Subcutaneous adipose tissue (tissue), 4 donors: ENCODE data around the gene CBFA2T2. TPM values are rescaled to one million over a fixed set of nuclear protein-coding genes. Genes with fewer than 3 reads are reported as not detected.

Source experiments
- total RNA-seq, 4 donors: library from RNA; depleted of rRNA; stranded (reverse); fragments of >200 nt; gene quantifications; one replicate each; pipeline ENCODE4 v1.1.0, GENCODE V29; 2016
- TF ChIP-seq, protein P1 (sequence below): fragments of 450-650 bp; IDR thresholded peaks from one replicate; pipeline ENCODE4 v1.5.1; 2016; ENCODE audit warnings: low read depth, mild to moderate bottlenecking, control low read depth, antibody characterized with exemption, moderate library complexity

The CBFA2T2 gene
- total RNA-seq, 4 donors from 2014 or later = 8.5 to 13.4 (median 10.0) TPM

DNA sequence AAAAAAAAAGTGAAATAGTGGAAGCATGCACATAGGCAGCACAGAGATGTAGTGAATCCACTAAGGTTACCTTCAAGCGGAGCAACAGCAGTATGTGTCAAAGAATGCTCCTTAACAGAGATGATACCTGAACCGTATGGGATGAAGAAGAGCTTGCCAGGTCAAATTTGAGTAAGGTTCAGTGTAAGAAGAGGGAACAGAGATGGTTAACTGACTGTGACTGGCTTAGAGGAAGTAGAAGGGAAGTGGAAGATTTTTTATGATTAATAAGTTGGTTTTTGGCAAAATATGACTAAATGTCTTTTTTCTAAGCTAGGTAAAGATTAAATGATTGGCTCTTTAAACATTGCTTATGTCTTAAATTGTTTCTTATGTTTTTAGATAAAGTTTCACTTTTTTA is 119.6 kb downstream of the CBFA2T2 start:
- TF ChIP-seq, protein P1, sequence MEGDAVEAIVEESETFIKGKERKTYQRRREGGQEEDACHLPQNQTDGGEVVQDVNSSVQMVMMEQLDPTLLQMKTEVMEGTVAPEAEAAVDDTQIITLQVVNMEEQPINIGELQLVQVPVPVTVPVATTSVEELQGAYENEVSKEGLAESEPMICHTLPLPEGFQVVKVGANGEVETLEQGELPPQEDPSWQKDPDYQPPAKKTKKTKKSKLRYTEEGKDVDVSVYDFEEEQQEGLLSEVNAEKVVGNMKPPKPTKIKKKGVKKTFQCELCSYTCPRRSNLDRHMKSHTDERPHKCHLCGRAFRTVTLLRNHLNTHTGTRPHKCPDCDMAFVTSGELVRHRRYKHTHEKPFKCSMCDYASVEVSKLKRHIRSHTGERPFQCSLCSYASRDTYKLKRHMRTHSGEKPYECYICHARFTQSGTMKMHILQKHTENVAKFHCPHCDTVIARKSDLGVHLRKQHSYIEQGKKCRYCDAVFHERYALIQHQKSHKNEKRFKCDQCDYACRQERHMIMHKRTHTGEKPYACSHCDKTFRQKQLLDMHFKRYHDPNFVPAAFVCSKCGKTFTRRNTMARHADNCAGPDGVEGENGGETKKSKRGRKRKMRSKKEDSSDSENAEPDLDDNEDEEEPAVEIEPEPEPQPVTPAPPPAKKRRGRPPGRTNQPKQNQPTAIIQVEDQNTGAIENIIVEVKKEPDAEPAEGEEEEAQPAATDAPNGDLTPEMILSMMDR = no peak

DNA sequence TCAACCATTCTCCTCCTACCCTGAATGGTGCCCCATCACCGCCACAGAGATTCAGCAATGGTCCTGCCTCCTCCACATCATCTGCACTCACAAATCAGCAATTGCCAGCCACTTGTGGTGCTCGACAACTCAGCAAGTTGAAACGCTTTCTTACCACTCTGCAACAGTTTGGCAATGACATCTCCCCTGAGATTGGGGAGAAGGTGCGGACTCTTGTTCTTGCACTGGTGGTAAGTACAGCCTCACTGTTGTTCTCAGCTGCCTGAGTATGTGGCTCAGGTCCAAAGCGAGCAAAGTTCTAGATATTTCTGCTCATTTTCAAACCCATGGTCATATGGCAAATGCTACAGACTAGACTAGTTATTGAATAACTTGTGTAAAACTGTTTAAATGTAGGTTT is 121.2 kb downstream of the CBFA2T2 start:
- TF ChIP-seq, protein P1 = no peak

DNA sequence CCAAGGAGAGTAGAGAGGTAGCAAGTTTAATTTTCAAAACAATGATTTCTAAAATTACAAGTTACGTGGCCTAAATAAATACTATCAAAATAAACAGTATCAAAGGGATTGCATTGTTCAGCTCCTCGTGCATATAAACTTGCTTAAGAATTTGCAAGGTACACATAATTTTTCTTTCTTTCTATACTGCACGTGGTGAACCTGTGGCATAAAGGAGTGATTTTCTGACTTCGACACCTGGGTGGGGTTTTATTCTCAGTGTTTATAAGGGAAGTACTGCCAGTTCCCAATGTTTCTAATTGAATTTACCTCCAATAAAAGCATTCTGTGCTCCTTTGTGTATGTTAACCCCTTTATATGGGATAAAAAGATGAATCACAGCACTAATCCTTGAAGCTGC is 122.1 kb downstream of the CBFA2T2 start:
- TF ChIP-seq, protein P1 = no peak

DNA sequence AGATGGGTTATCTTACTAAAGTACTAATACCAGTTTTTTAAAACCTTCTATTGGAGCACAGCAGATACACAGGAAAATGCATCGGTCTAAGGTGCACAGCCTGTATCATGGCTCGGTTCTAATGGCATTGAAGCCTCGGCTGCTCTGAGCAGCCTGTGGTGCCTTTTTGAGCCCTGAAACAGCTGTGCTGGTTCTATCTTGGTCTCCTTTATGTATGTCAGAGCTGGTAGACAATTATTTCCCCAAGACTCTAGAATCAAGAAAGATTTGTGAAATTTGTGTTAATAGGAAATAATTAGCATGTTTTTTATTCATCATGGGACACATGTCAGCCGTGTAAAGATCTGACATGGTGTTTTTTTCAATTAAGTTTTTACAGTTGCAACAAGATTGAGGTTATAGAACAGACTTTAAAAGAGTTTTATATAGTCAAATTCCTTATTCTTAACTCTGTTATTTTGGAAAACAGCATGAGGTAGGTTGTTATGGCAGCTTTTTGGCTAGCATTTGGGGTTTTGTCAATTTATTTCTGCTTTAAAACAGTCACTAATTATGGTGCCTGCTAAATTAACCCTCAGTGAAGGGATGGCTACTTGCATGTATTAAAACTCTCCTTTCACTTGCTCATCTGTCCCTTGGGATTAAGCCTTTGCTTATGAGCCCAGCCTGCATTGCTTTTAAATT is 132.0 kb downstream of the CBFA2T2 start:
- TF ChIP-seq, protein P1 = no peak

DNA sequence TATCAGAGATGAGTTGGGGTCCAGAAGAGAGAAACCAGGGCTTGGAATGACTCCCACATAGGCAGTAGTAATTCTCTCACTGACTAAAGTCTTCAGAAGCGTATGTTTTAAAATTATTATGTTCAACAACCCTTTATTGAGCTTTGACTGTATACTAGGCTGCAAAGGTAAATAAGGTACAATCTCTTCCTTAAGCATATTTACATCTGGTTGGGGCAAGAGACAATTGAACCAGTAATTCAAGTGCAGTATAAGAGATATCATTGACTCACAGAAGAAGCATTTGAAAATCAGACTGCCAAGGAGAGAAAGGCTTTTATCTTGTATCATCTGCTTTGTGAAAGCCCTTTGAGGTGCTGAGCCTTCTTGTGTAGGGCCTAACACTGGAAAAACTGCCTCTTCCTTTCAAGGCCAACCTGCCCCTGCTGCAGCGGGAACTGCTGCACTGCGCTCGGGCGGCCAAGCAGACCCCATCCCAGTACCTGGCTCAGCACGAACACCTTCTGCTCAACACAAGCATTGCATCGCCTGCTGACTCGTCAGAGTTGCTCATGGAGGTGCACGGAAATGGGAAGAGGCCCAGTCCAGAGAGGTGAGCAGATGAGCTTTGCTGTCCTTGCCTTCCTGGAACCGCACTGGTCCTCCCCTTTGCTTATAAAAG is 132.9 kb downstream of the CBFA2T2 start:
- TF ChIP-seq, protein P1 = no peak

DNA sequence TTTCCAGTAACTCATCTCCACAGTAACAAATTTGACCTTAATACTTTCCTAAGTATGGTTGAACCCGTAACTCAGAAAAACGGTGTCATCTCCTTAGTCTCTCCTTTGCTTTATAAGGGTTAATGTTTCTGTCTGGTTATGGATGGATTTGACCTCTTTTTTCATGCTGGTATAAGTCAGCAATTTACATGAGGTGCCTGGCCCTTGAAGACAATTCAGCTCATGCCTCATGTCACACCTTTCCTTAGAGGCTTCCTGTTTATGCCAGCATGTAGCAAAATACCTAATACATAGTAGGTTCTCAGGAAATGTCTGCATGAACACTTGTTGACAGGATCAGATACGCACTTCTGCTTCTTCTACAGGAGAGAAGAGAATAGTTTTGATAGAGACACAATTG is 134.5 kb downstream of the CBFA2T2 start:
- TF ChIP-seq, protein P1 = no peak

DNA sequence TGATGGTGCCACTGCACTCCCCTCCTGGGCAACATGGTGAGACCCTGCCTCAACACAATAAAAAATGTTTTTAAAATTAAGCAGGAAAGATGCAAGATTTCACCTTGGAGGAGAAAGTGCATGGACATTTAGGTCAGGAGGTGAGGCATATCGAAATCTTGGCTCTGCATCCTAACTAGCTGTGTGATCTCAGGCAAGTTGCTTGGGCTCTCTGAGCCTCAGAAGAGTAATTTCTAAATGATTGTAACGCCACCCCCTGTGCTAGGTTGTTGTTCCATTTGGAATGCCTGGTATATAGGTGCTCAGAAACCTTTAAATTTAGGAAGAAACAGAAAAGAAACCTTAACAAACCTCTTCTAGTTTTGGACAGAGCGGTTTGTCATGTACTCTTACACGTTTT is 136.3 kb downstream of the CBFA2T2 start:
- TF ChIP-seq, protein P1 = no peak
